ENCODE results near the gene TIGIT. TPM values are rescaled to one million over a fixed set of nuclear protein-coding genes. Genes with fewer than 3 reads are reported as not detected.

TIGIT gene
- total and polyA plus RNA-seq, 2 of the 13 experiments (the other 11 are each of a cell fraction or from before 2014, with no cell fraction given) = not detected

GRCh38 chr3:114308830-114309229 lies 15.0 kb downstream of the TIGIT start (continued):
- TF ChIP-seq MATR3 (CRISPR knock-in tag; IDR thresholded peaks at IDR 0.05) = no peak
- TF ChIP-seq DRAP1 (CRISPR knock-in tag; IDR thresholded peaks at IDR 0.05) = no peak

GRCh38 chr3:114310695-114311094 lies 16.9 kb downstream of the TIGIT start:
- H3K4me3 ChIP-seq (replicated peaks in 1 of 3; ENCODE audit: insufficient read depth in 1 of 3, low read depth in 2 of 3, low read length in 3 of 3) = no peak overlapping the region
- no TSS peak for BruUV-seq (replicated peaks)
- FAIRE-seq = no peak
- no peak overlapping the region for H3K9ac ChIP-seq (ENCODE audit: insufficient read depth, low read depth, low read length)
- no peak for ATAC-seq
- no peak for DNase-seq (ENCODE audit: low spot score)
- WGBS (ENCODE audit: low lambda C conversion rate) = 42% methylated on average over 2 of the region's 2 CpGs
- no peaks in the 10 kb centered on the region for H3K9me3 ChIP-seq (ENCODE audit: low read length)
- in situ Hi-C loops (cut with HindIII; ENCODE audit: extremely low pct_ligation_motif_present, low pct_unique_long_range_greater_than_20kb) (no loop called here), intact Hi-C loops (cut with micrococcal nuclease; ENCODE audit: unreplicated experiment) (no loop called here)
- no peaks in the 10 kb centered on the region for H3K27me3 ChIP-seq (ENCODE audit: control insufficient read depth in 1 of 2, insufficient read depth in 2 of 2, low read length in 2 of 2)
- no peaks in the 10 kb centered on the region for H3K79me2 ChIP-seq (ENCODE audit: insufficient read depth, low read length)
- no peak overlapping the region for H3K4me2 ChIP-seq (ENCODE audit: low read depth, low read length)
- no peaks in the 10 kb centered on the region for H3K36me3 ChIP-seq (replicated peaks in 1 of 2; ENCODE audit: control insufficient read depth in 1 of 2, insufficient read depth in 2 of 2, low read length in 2 of 2)
- POLR2A ChIA-PET = no interaction called here
- TF ChIP-seq PPARG (CRISPR knock-in tag; conservative IDR thresholded peaks at IDR 0.05) (no peak), HDAC1 (CRISPR knock-in tag; IDR thresholded peaks at IDR 0.05) (no peak), CHD4 (IDR thresholded peaks at IDR 0.05; ENCODE audit: borderline replicate concordance, low read length) (no peak), CREBL2 (CRISPR knock-in tag; IDR thresholded peaks at IDR 0.05; ENCODE audit: borderline replicate concordance) (no peak), CHCHD3 (CRISPR knock-in tag; IDR thresholded peaks at IDR 0.05) (no peak), ARNT (IDR thresholded peaks at IDR 0.05) (no peak)
- no peak overlapping the region for H2AFZ ChIP-seq (ENCODE audit: low read length)
- no peaks in the 10 kb centered on the region for H3K4me1 ChIP-seq (ENCODE audit: insufficient read depth, low read length)
- H4K20me1 ChIP-seq (ENCODE audit: insufficient read depth, low read length) = no peaks in the 10 kb centered on the region
- CTCF ChIA-PET (ENCODE audit: low intra/inter-chr PET ratio, low total read pairs) = no interaction called here
- no peak overlapping the region for H3K27ac ChIP-seq (ENCODE audit: extremely low read length, insufficient read depth, low read length)

GRCh38 chr3:114313426-114313825 lies 19.6 kb downstream of the TIGIT start:
- Histone ChIP-seq H2AFZ (ENCODE audit: low read length) (no peak overlapping the region), H3K4me2 (ENCODE audit: low read depth, low read length) (no peak overlapping the region), H3K27me3 (ENCODE audit: control insufficient read depth in 1 of 2, insufficient read depth in 2 of 2, low read length in 2 of 2) (no peaks in the 10 kb centered on the region), H4K20me1 (ENCODE audit: insufficient read depth, low read length) (no peaks in the 10 kb centered on the region), H3K9me3 (ENCODE audit: low read length) (no peaks in the 10 kb centered on the region), H3K4me3 (replicated peaks in 1 of 3; ENCODE audit: insufficient read depth in 1 of 3, low read depth in 2 of 3, low read length in 3 of 3) (no peak overlapping the region), H3K4me1 (ENCODE audit: insufficient read depth, low read length) (no peaks in the 10 kb centered on the region), H3K36me3 (replicated peaks in 1 of 2; ENCODE audit: control insufficient read depth in 1 of 2, insufficient read depth in 2 of 2, low read length in 2 of 2) (no peaks in the 10 kb centered on the region), H3K79me2 (ENCODE audit: insufficient read depth, low read length) (no peaks in the 10 kb centered on the region), H3K27ac (ENCODE audit: extremely low read length, insufficient read depth, low read length) (no peak overlapping the region), H3K9ac (ENCODE audit: insufficient read depth, low read depth, low read length) (no peak overlapping the region)
- 96% methylated on average over 2 of the region's 2 CpGs for WGBS (ENCODE audit: low lambda C conversion rate)
- ChIA-PET CTCF (ENCODE audit: low intra/inter-chr PET ratio, low total read pairs) (no interaction called here), POLR2A (no interaction called here)
- FAIRE-seq (no peak), DNase-seq (ENCODE audit: low spot score) (no peak), ATAC-seq (no peak)
- in situ Hi-C loops (cut with HindIII; ENCODE audit: extremely low pct_ligation_motif_present, low pct_unique_long_range_greater_than_20kb) = no loop called here
- BruUV-seq (replicated peaks) = no TSS peak
- intact Hi-C loops (cut with micrococcal nuclease; ENCODE audit: unreplicated experiment) = no loop called here
- TF ChIP-seq ZKSCAN1 (IDR thresholded peaks at IDR 0.05; ENCODE audit: low read length) = no peak
- TF ChIP-seq FOXK1 (CRISPR knock-in tag; IDR thresholded peaks at IDR 0.05; ENCODE audit: borderline replicate concordance, low read depth) = no peak
- no peak for TF ChIP-seq DBP (CRISPR knock-in tag; IDR thresholded peaks at IDR 0.05; ENCODE audit: not compliant biosample characterization)
- no peak for TF ChIP-seq MTF2 (CRISPR knock-in tag; IDR thresholded peaks at IDR 0.05; ENCODE audit: borderline replicate concordance)
- no peak for TF ChIP-seq ZNF782 (CRISPR knock-in tag; IDR thresholded peaks at IDR 0.05; ENCODE audit: borderline replicate concordance)
- TF ChIP-seq RXRA (CRISPR knock-in tag; IDR thresholded peaks at IDR 0.05) = no peak
- no peak for TF ChIP-seq FOXP1 (IDR thresholded peaks at IDR 0.05)
- no peak for TF ChIP-seq FOXP1 (CRISPR knock-in tag; IDR thresholded peaks at IDR 0.05)
- no peak for TF ChIP-seq ZNF598 (CRISPR knock-in tag; IDR thresholded peaks at IDR 0.05; ENCODE audit: borderline replicate concordance)
- no peak for TF ChIP-seq HIVEP1 (CRISPR knock-in tag; IDR thresholded peaks at IDR 0.05)
- no peak for TF ChIP-seq CHD4 (IDR thresholded peaks at IDR 0.05; ENCODE audit: borderline replicate concordance, low read length)
- TF ChIP-seq KAT2B (IDR thresholded peaks at IDR 0.05; ENCODE audit: borderline replicate concordance, low read depth, low read length) = no peak
- no peak for TF ChIP-seq ZNF569 (CRISPR knock-in tag; IDR thresholded peaks at IDR 0.05; ENCODE audit: borderline replicate concordance)

All from HepG2 (cell line).